Hematopoietic multipotent progenitor cell treated with erythropoietin and hydrocortisone succinate and interleukin-3 and kit ligand, for 8 days (in vitro differentiated cells): ENCODE data around the gene DUSP14.
"Not testable (repeated sequence)": the region's sequence is repeated elsewhere in the genome, so short reads cannot be mapped to it uniquely, and the experiment has no call there.

Source experiments
- DNase-seq: peaks from one replicate; pipeline ENCODE4 v3.0.0-alpha.2; 2015

Gene DUSP14

GRCh38 chr17:37485938-37486570 lies 3.6 kb upstream of the DUSP14 start:
- no peak for DNase-seq

GRCh38 chr17:37488009-37488604 lies 1.6 kb upstream of the DUSP14 start:
- DNase-seq = peak; percentile 49

GRCh38 chr17:37488607-37489196 lies 989 bp upstream of the DUSP14 start:
- peak; percentile 53 for DNase-seq

- DNase-seq = peak; percentile 58
Measured at GRCh38 chr17:37490022-37490587, 414 bp downstream of the DUSP14 start.

GRCh38 chr17:37490638-37491614 lies 1.2 kb downstream of the DUSP14 start:
- DNase-seq = peak; percentile 65

- no peak for DNase-seq
Measured at GRCh38 chr17:37492167-37492566, 2.5 kb downstream of the DUSP14 start.

GRCh38 chr17:37493249-37494027 lies 3.7 kb downstream of the DUSP14 start:
- no peak for DNase-seq

GRCh38 chr17:37494401-37494831 lies 4.7 kb downstream of the DUSP14 start:
- DNase-seq = no peak

- no peak for DNase-seq
Measured at GRCh38 chr17:37494971-37495370, 5.3 kb downstream of the DUSP14 start.

GRCh38 chr17:37500378-37500777 lies 10.7 kb downstream of the DUSP14 start:
- DNase-seq = no peak

- no peak for DNase-seq
Measured at GRCh38 chr17:37502009-37502936, 12.6 kb downstream of the DUSP14 start.

GRCh38 chr17:37503148-37503547 lies 13.5 kb downstream of the DUSP14 start:
- no peak for DNase-seq

- no peak for DNase-seq
Measured at GRCh38 chr17:37505333-37505732, 15.6 kb downstream of the DUSP14 start.

GRCh38 chr17:37506678-37507077 lies 17.0 kb downstream of the DUSP14 start:
- DNase-seq = peak; percentile 53

GRCh38 chr17:37507111-37507510 lies 17.4 kb downstream of the DUSP14 start:
- no peak for DNase-seq

GRCh38 chr17:37510056-37510455 lies 20.4 kb downstream of the DUSP14 start:
- no peak for DNase-seq

GRCh38 chr17:37511642-37512041 lies 22.0 kb downstream of the DUSP14 start:
- not testable (repeated sequence) for DNase-seq

GRCh38 chr17:37512442-37513068 lies 22.9 kb downstream of the DUSP14 start:
- no peak for DNase-seq

- no peak for DNase-seq
Measured at GRCh38 chr17:37513711-37514110, 24.0 kb downstream of the DUSP14 start.

GRCh38 chr17:37516127-37516571 lies 26.5 kb downstream of the DUSP14 start:
- no peak for DNase-seq
